CD14-positive monocyte (primary cell): ENCODE measurements around the gene FGFBP1. TPM values are rescaled to one million over a fixed set of nuclear protein-coding genes. Genes with fewer than 3 reads are reported as not detected.

Experiments used
- DNase-seq, 3 donors: peaks; one replicate each; pipeline ENCODE4 v3.0.0-alpha.2; 2011 to 2022
- H2AFZ ChIP-seq: 2 replicates; pipeline ENCODE4 v1.6.0; 2012; ENCODE audit warnings: mild to moderate bottlenecking, low read depth, low read length, inconsistent platforms; ENCODE audit not compliant: insufficient read depth, poor library complexity, severe bottlenecking
- H3K27ac ChIP-seq, 2 donors: 1 replicate in 1 of 2; 2 replicates in 1 of 2; pipeline ENCODE4 v1.5.1; 2012 to 2013; ENCODE audit warnings: low read length in 2 of 2, control low read depth in 1 of 2, inconsistent platforms in 1 of 2, low read depth in 1 of 2, mild to moderate bottlenecking in 1 of 2
- H3K27me3 ChIP-seq, 2 donors: one replicate each; pipeline versions ENCODE4 v1.6.0 to v1.6.1; 2011 to 2013; ENCODE audit warnings: low read length in 2 of 2; ENCODE audit not compliant: control insufficient read depth in 2 of 2, insufficient read depth in 2 of 2
- H3K36me3 ChIP-seq, 2 donors: replicated peaks in 1 of 2; 1 replicate in 1 of 2; 2 replicates in 1 of 2; pipeline versions ENCODE4 v1.5.1 to v1.6.1; 2012 to 2013; ENCODE audit warnings: low read length in 2 of 2, control low read depth in 1 of 2, inconsistent platforms in 1 of 2, mild to moderate bottlenecking in 1 of 2; ENCODE audit not compliant: insufficient read depth in 2 of 2, control insufficient read depth in 1 of 2
- H3K4me1 ChIP-seq, 2 donors: 1 replicate in 1 of 2; 2 replicates in 1 of 2; pipeline versions ENCODE4 v1.5.1 to v1.6.1; 2012 to 2013; ENCODE audit warnings: low read length in 2 of 2, control low read depth in 1 of 2, inconsistent platforms in 1 of 2, mild to moderate bottlenecking in 1 of 2, moderate library complexity in 1 of 2; ENCODE audit not compliant: insufficient read depth in 2 of 2, control insufficient read depth in 1 of 2
- H3K4me2 ChIP-seq: replicated peaks from 2 replicates; pipeline ENCODE3; 2012; ENCODE audit warnings: low read length, moderate library complexity, mild to moderate bottlenecking; ENCODE audit not compliant: poor library complexity, severe bottlenecking; ENCODE audit errors: extremely low read depth
- H3K4me3 ChIP-seq, 3 experiments: fragments of 200-600 bp in 1 of 3; sonication (generic) in 1 of 3; replicated peaks in 1 of 3; 1 replicate in 2 of 3; 2 replicates in 1 of 3; pipeline ENCODE4 v1.5.1; 2011 to 2013; ENCODE audit warnings: low read length in 3 of 3, mild to moderate bottlenecking in 3 of 3, control low read depth in 2 of 3, low read depth in 2 of 3, inconsistent platforms in 1 of 3, moderate library complexity in 1 of 3
- H3K79me2 ChIP-seq: 2 replicates; pipeline ENCODE4 v1.6.0; 2012; ENCODE audit warnings: mild to moderate bottlenecking, control low read depth, inconsistent platforms, low read length, moderate library complexity; ENCODE audit not compliant: insufficient read depth
- H3K9ac ChIP-seq: 2 replicates; pipeline ENCODE4 v1.6.0; 2017; ENCODE audit warnings: low read length, mild to moderate bottlenecking; ENCODE audit not compliant: insufficient read depth, poor library complexity, severe bottlenecking
- H3K9me3 ChIP-seq, 2 donors: replicated peaks in 1 of 2; 1 replicate in 1 of 2; 2 replicates in 1 of 2; pipeline versions ENCODE4 v1.5.1 to v1.6.1; 2012 to 2013; ENCODE audit warnings: low read length in 2 of 2, control low read depth in 1 of 2; ENCODE audit not compliant: control insufficient read depth in 1 of 2, insufficient read depth in 1 of 2
- H4K20me1 ChIP-seq: 2 replicates; pipeline ENCODE4 v1.6.0; 2012; ENCODE audit warnings: mild to moderate bottlenecking, low read length, control low read depth, moderate library complexity; ENCODE audit not compliant: insufficient read depth
- H3K27ac Mint-ChIP-seq, 7 donors: one replicate each; pipeline ENCODE4 v1.8.0; 2020; ENCODE audit warnings: mild to moderate bottlenecking in 7 of 7, mixed read lengths in 7 of 7, moderate library complexity in 6 of 7, inconsistent platforms in 2 of 7
- H3K27me3 Mint-ChIP-seq, 3 donors: one replicate each; pipeline ENCODE4 v1.8.0; 2021 to 2022; ENCODE audit warnings: low read depth in 3 of 3, mild to moderate bottlenecking in 3 of 3, mixed read lengths in 3 of 3, moderate library complexity in 3 of 3, inconsistent platforms in 1 of 3
- H3K36me3 Mint-ChIP-seq, 2 donors: one replicate each; pipeline ENCODE4 v1.8.0; 2020; ENCODE audit warnings: mixed read lengths in 2 of 2, inconsistent platforms in 1 of 2, mild to moderate bottlenecking in 1 of 2
- H3K4me1 Mint-ChIP-seq: one replicate; pipeline ENCODE4 v1.8.0; 2020; ENCODE audit warnings: mild to moderate bottlenecking, mixed read lengths
- H3K4me3 Mint-ChIP-seq, 2 donors: one replicate each; pipeline ENCODE4 v1.8.0; 2020; ENCODE audit warnings: mild to moderate bottlenecking in 2 of 2, mixed read lengths in 2 of 2, moderate library complexity in 1 of 2
- H3K9me3 Mint-ChIP-seq, 7 donors: one replicate each; pipeline ENCODE4 v1.8.0; 2020 to 2022; ENCODE audit warnings: mixed read lengths in 7 of 7, mild to moderate bottlenecking in 6 of 7, moderate library complexity in 6 of 7, inconsistent platforms in 2 of 7
- CTCF ChIP-seq: fragments of 200-600 bp; IDR thresholded peaks from one replicate; pipeline ENCODE4 v1.8.0; 2022; ENCODE audit warnings: antibody characterized with exemption, mild to moderate bottlenecking
- WGBS: methylation state at CpG from one replicate; pipeline ENCODE4 v1.1.5; 2013; ENCODE audit warnings: missing lambda C conversion rate; ENCODE audit not compliant: insufficient coverage; 5-methylcytosine and 5-hydroxymethylcytosine counted together
- intact Hi-C, 2 donors: fragments of 100-400 bp; cut with micrococcal nuclease; formaldehyde crosslinking; loops; one replicate each; pipeline versions ENCODE4 v1.15.0 to v1.15.1; 2023
- polyA plus RNA-seq, 3 donors: library from polyadenylated mRNA; depleted of rRNA in 1 of 3; unstranded in 2 of 3; stranded (reverse) in 1 of 3; fragments of 300-500 nt in 2 of 3; fragments of >200 nt in 1 of 3; fragmentation: Illumina TruSeq in 2 of 3; gene quantifications; 1 replicate in 2 of 3; 2 replicates in 1 of 3; pipeline ENCODE4 v1.2.3, GENCODE V29; 2012 to 2021

The FGFBP1 gene
- polyA plus RNA-seq, 3 donors: not detected

GRCh38 chr4:15913631-15913970 lies 24.9 kb downstream of the FGFBP1 start:
- H3K36me3 Mint-ChIP-seq: no peaks in the 10 kb centered on the region
- intact Hi-C loops: no loop called here
- H3K4me1 ChIP-seq: no peaks in the 10 kb centered on the region
- no peaks in the 10 kb centered on the region for H3K36me3 ChIP-seq
- no peak overlapping the region for H3K27ac Mint-ChIP-seq
- peaks cover 3 to 9% (median 5%) of the 10 kb centered on the region in 7 donors for H3K9me3 Mint-ChIP-seq
- H3K79me2 ChIP-seq: no peaks in the 10 kb centered on the region
- no peak overlapping the region for H3K4me2 ChIP-seq
- H3K9me3 ChIP-seq: peaks cover 0 to 5% of the 10 kb centered on the region in 2 donors
- WGBS: no CpG with 5 or more reads among the region's 2 CpGs
- no peak overlapping the region for H2AFZ ChIP-seq
- TF ChIP-seq CTCF: no peak
- H3K4me3 Mint-ChIP-seq: no peak overlapping the region
- no peak overlapping the region for H3K9ac ChIP-seq
- DNase-seq: no peak
- H3K4me3 ChIP-seq: no peak overlapping the region
- H3K27me3 ChIP-seq: peaks cover 0 to 2% of the 10 kb centered on the region in 2 donors
- no peaks in the 10 kb centered on the region for H4K20me1 ChIP-seq
- H3K27ac ChIP-seq: no peak overlapping the region
- peaks cover 2% of the 10 kb centered on the region for H3K4me1 Mint-ChIP-seq
- peaks cover 2 to 3% (median 3%) of the 10 kb centered on the region in 3 donors for H3K27me3 Mint-ChIP-seq

- H3K4me1 Mint-ChIP-seq: peaks cover 2% of the 10 kb centered on the region
- Histone ChIP-seq H3K36me3 (no peaks in the 10 kb centered on the region), H3K4me1 (no peaks in the 10 kb centered on the region), H3K4me3 (no peak overlapping the region), H3K27ac (no peak overlapping the region), H2AFZ (no peak overlapping the region), H4K20me1 (no peaks in the 10 kb centered on the region), H3K9me3 (peaks cover 0 to 5% of the 10 kb centered on the region in 2 donors), H3K79me2 (no peaks in the 10 kb centered on the region), H3K27me3 (peaks cover 0 to 2% of the 10 kb centered on the region in 2 donors), H3K4me2 (no peak overlapping the region), H3K9ac (no peak overlapping the region)
- H3K27ac Mint-ChIP-seq: no peak overlapping the region
- peaks cover 0 to 9% (median 5%) of the 10 kb centered on the region in 7 donors for H3K9me3 Mint-ChIP-seq
- no peak for TF ChIP-seq CTCF
- DNase-seq: no peak
- intact Hi-C loops: no loop called here
- H3K27me3 Mint-ChIP-seq: peaks cover 2 to 3% (median 3%) of the 10 kb centered on the region in 3 donors
- no peaks in the 10 kb centered on the region for H3K36me3 Mint-ChIP-seq
- no peak overlapping the region for H3K4me3 Mint-ChIP-seq
- no CpG with 5 or more reads among the region's 8 CpGs for WGBS
Observed at GRCh38 chr4:15912961-15913630, 25.4 kb downstream of the FGFBP1 start.
